H9 (cell line): Measurements from ENCODE around the gene TSPEAR. TPM values are rescaled to one million over a fixed set of nuclear protein-coding genes. Genes with fewer than 3 reads are reported as not detected.

Experiments used
- DNase-seq: peaks from one replicate; pipeline ENCODE4 v3.0.0-alpha.2; 2017
- H2AFZ ChIP-seq: one replicate; pipeline ENCODE4 v1.6.1; 2013; ENCODE audit warnings: mild to moderate bottlenecking, low read length, control low read depth, moderate library complexity
- H2AK5ac ChIP-seq: 2 replicates; pipeline ENCODE4 v1.6.1; 2013; ENCODE audit warnings: low read length, control low read depth, mixed read lengths; ENCODE audit not compliant: insufficient read length
- H2BK120ac ChIP-seq: one replicate; pipeline ENCODE4 v1.6.1; 2013; ENCODE audit warnings: low read depth, mild to moderate bottlenecking, low read length, control low read depth, inconsistent platforms; ENCODE audit not compliant: poor library complexity, severe bottlenecking
- H2BK12ac ChIP-seq: 2 replicates; pipeline ENCODE4 v1.6.1; 2013; ENCODE audit warnings: low read length, control low read depth, mixed read lengths, low read depth; ENCODE audit not compliant: insufficient read length
- H2BK15ac ChIP-seq: 2 replicates; pipeline ENCODE4 v1.6.1; 2013; ENCODE audit warnings: low read depth, low read length, control low read depth
- H2BK20ac ChIP-seq: one replicate; pipeline ENCODE4 v1.6.1; 2013; ENCODE audit warnings: low read depth, mild to moderate bottlenecking, low read length, control low read depth, inconsistent platforms; ENCODE audit not compliant: poor library complexity, severe bottlenecking
- H2BK5ac ChIP-seq: 2 replicates; pipeline ENCODE4 v1.6.1; 2013; ENCODE audit warnings: low read length, control low read depth, mixed read lengths; ENCODE audit not compliant: insufficient read length
- H3K14ac ChIP-seq: 2 replicates; pipeline ENCODE4 v1.6.1; 2013; ENCODE audit warnings: low read length, control low read depth; ENCODE audit not compliant: insufficient read depth
- H3K18ac ChIP-seq: 2 replicates; pipeline ENCODE4 v1.6.1; 2013; ENCODE audit warnings: low read depth, mild to moderate bottlenecking, mixed read lengths, low read length, control low read depth; ENCODE audit not compliant: insufficient read length
- H3K23ac ChIP-seq: 2 replicates; pipeline ENCODE4 v1.6.1; 2013; ENCODE audit warnings: low read length, control low read depth, mixed read lengths, low read depth; ENCODE audit not compliant: insufficient read length
- H3K23me2 ChIP-seq: 2 replicates; pipeline ENCODE4 v1.6.1; 2013; ENCODE audit warnings: low read depth, mild to moderate bottlenecking, mixed read lengths, low read length, control low read depth; ENCODE audit not compliant: insufficient read length, poor library complexity, severe bottlenecking
- H3K27ac ChIP-seq: 2 replicates; pipeline ENCODE4 v1.5.1; 2013; ENCODE audit warnings: low read length, control low read depth, mixed read lengths, low read depth; ENCODE audit not compliant: insufficient read length
- H3K27me3 ChIP-seq: 2 replicates; pipeline ENCODE4 v1.6.1; 2013; ENCODE audit warnings: low read length, control low read depth, inconsistent platforms; ENCODE audit not compliant: insufficient read depth
- H3K4ac ChIP-seq: 2 replicates; pipeline ENCODE4 v1.6.1; 2013; ENCODE audit warnings: low read depth, mild to moderate bottlenecking, control low read depth, inconsistent platforms, low read length, moderate library complexity
- H3K4me1 ChIP-seq: 2 replicates; pipeline ENCODE4 v1.6.1; 2013; ENCODE audit warnings: low read length, control low read depth, inconsistent platforms; ENCODE audit not compliant: insufficient read depth
- H3K4me2 ChIP-seq: 2 replicates; pipeline ENCODE4 v1.6.1; 2013; ENCODE audit warnings: low read length, control low read depth, mixed read lengths; ENCODE audit not compliant: insufficient read length, insufficient read depth
- H3K56ac ChIP-seq: 2 replicates; pipeline ENCODE4 v1.6.1; 2013; ENCODE audit warnings: low read depth, mild to moderate bottlenecking, mixed read lengths, low read length, control low read depth; ENCODE audit not compliant: insufficient read length
- H3K79me1 ChIP-seq: 2 replicates; pipeline ENCODE4 v1.6.1; 2013; ENCODE audit warnings: low read depth, mild to moderate bottlenecking, moderate library complexity, low read length, control low read depth, inconsistent platforms; ENCODE audit not compliant: insufficient read depth, poor library complexity, severe bottlenecking
- H3K79me2 ChIP-seq: 2 replicates; pipeline ENCODE4 v1.6.1; 2013; ENCODE audit warnings: low read length, control low read depth, inconsistent platforms; ENCODE audit not compliant: insufficient read depth
- H3K9ac ChIP-seq: 2 replicates; pipeline ENCODE4 v1.6.1; 2013; ENCODE audit warnings: low read length, control low read depth, mixed read lengths; ENCODE audit not compliant: insufficient read length; ENCODE audit errors: extremely low read depth
- H3K9me3 ChIP-seq: one replicate; pipeline ENCODE4 v1.6.1; 2013; ENCODE audit warnings: low read depth, low read length, inconsistent platforms; ENCODE audit not compliant: control insufficient read depth
- H3T11ph ChIP-seq: one replicate; pipeline ENCODE4 v1.6.1; 2013; ENCODE audit warnings: mild to moderate bottlenecking, low read length, control low read depth, inconsistent platforms
- H4K20me1 ChIP-seq: one replicate; pipeline ENCODE4 v1.6.1; 2013; ENCODE audit not compliant: control insufficient read depth, insufficient read length, insufficient read depth
- H4K5ac ChIP-seq: 2 replicates; pipeline ENCODE4 v1.6.1; 2013; ENCODE audit warnings: low read depth, mild to moderate bottlenecking, mixed read lengths, low read length, control low read depth; ENCODE audit not compliant: insufficient read length
- H4K8ac ChIP-seq: replicated peaks from 2 replicates; pipeline ENCODE4 v1.6.1; 2013; ENCODE audit warnings: low read length, control low read depth, mixed read lengths, low read depth; ENCODE audit not compliant: insufficient read length
- H4K91ac ChIP-seq: 2 replicates; pipeline ENCODE4 v1.6.1; 2013; ENCODE audit warnings: low read depth, mild to moderate bottlenecking, moderate library complexity, mixed read lengths, low read length, control low read depth; ENCODE audit not compliant: insufficient read length
- H3K27ac Mint-ChIP-seq, 3 experiments: 2 replicates in 2 of 3; 3 replicates in 1 of 3; pipeline ENCODE4 v1.8.0; 2020 to 2021; ENCODE audit warnings: mixed read lengths in 3 of 3, mild to moderate bottlenecking in 1 of 3, moderate library complexity in 1 of 3
- H3K27me3 Mint-ChIP-seq: 2 replicates; pipeline ENCODE4 v1.8.0; 2021; ENCODE audit warnings: low read depth, mild to moderate bottlenecking, moderate library complexity, mixed read lengths
- H3K36me3 Mint-ChIP-seq, 3 experiments: 2 replicates in 2 of 3; 3 replicates in 1 of 3; pipeline ENCODE4 v1.8.0; 2020 to 2021; ENCODE audit warnings: low read depth in 3 of 3, mixed read lengths in 3 of 3; ENCODE audit not compliant: insufficient read depth in 1 of 3
- H3K4me1 Mint-ChIP-seq, 2 experiments: 2 replicates each; pipeline ENCODE4 v1.8.0; 2020; ENCODE audit warnings: mixed read lengths in 2 of 2
- H3K4me3 Mint-ChIP-seq, 2 experiments: 2 replicates in 1 of 2; 3 replicates in 1 of 2; pipeline ENCODE4 v1.8.0; 2020 to 2021; ENCODE audit warnings: mild to moderate bottlenecking in 2 of 2, mixed read lengths in 2 of 2, moderate library complexity in 1 of 2
- H3K9me3 Mint-ChIP-seq, 2 experiments: 2 replicates in 1 of 2; 3 replicates in 1 of 2; pipeline ENCODE4 v1.8.0; 2020; ENCODE audit warnings: mild to moderate bottlenecking in 2 of 2, mixed read lengths in 2 of 2, moderate library complexity in 1 of 2
- CTCF ChIP-seq: fragments of 200-600 bp; sonication (generic); conservative IDR thresholded peaks from 3 replicates; pipeline ENCODE4 v1.8.0; 2021; ENCODE audit warnings: antibody characterized with exemption, mild to moderate bottlenecking
- WGBS: extraction: QIAGEN DNeasy Blood & Tissue Kit; methylation state at CpG from one replicate; pipeline ENCODE4 v1.1.7; 2013; ENCODE audit warnings: missing lambda C conversion rate, low lambda C conversion rate, mixed read lengths; ENCODE audit not compliant: insufficient read length; ENCODE audit errors: extremely low coverage; 5-methylcytosine and 5-hydroxymethylcytosine counted together
- total RNA-seq: library from RNA; stranded (reverse); gene quantifications from 2 replicates; pipeline ENCODE4 v1.2.1, GENCODE V29; 2021

Gene TSPEAR
- total RNA-seq, 1 experiment from 2014 or later = 1.3 TPM

GRCh38 chr21:44709426-44710293 lies 1.7 kb downstream of the TSPEAR start:
- Histone ChIP-seq H3K27ac (no peak overlapping the region), H2AFZ (no peak overlapping the region), H3K4me2 (peak overlapping the region; percentile 39), H3K4ac (no peak overlapping the region), H3K9me3 (no peaks in the 10 kb centered on the region), H3K56ac (no peak overlapping the region), H3K14ac (no peak overlapping the region; the same call in 1 of the 2 replicates), H2AK5ac (no peak overlapping the region), H3K79me2 (no peaks in the 10 kb centered on the region), H2BK12ac (no peak overlapping the region), H3K18ac (no peak overlapping the region), H4K8ac (no peak overlapping the region), H3T11ph (no peak overlapping the region), H2BK5ac (no peak overlapping the region), H3K23me2 (peaks cover 38% of the 10 kb centered on the region), H2BK15ac (no peak overlapping the region; the same call in 1 of the 2 replicates), H3K79me1 (no peaks in the 10 kb centered on the region), H2BK20ac (no peak overlapping the region), H3K23ac (no peak overlapping the region), H2BK120ac (no peak overlapping the region), H3K27me3 (peaks cover 55% of the 10 kb centered on the region; the same call in 1 of the 2 replicates), H4K5ac (no peak overlapping the region), H3K4me1 (peaks cover 3% of the 10 kb centered on the region; the same call in 1 of the 2 replicates), H3K9ac (no peak overlapping the region), H4K91ac (no peak overlapping the region), H4K20me1 (no peaks in the 10 kb centered on the region)
- peaks cover 62 to 73% of the 10 kb centered on the region in 2 experiments for H3K4me1 Mint-ChIP-seq
- H3K9me3 Mint-ChIP-seq = no peaks in the 10 kb centered on the region
- H3K27ac Mint-ChIP-seq = peak overlapping the region in 1 of 3 experiments; percentile 22; a peak in 1 of 7 replicates
- peak overlapping the region; percentile 59 to 80 for H3K4me3 Mint-ChIP-seq
- peak; percentile 46 for DNase-seq
- no peaks in the 10 kb centered on the region; a peak in 2 of 7 replicates for H3K36me3 Mint-ChIP-seq
- no CpG with 5 or more reads among the region's 45 CpGs for WGBS
- peaks cover 88% of the 10 kb centered on the region for H3K27me3 Mint-ChIP-seq
- TF ChIP-seq CTCF = no peak
